Heart left ventricle (tissue), 16 donors: ENCODE data around the gene MID1IP1. TPM values are rescaled to one million over a fixed set of nuclear protein-coding genes. Genes with fewer than 3 reads are reported as not detected.

Experiments used
- ATAC-seq, 4 donors: fragments of 200-7000 bp; cut with Tn5 transposase; one replicate each; pipeline ENCODE4 v1.9.1; 2020 to 2022; ENCODE audit warnings: moderate library complexity in 4 of 4, mild to moderate bottlenecking in 3 of 4, moderate number of reproducible peaks in 1 of 4
- DNase-seq, 5 donors: peaks; one replicate each; pipeline ENCODE4 v3.0.0-alpha.2; 2020
- H3K27ac ChIP-seq, 12 donors: fragments of 200-600 bp; sonication (generic) in 4 of 12; one replicate each; pipeline versions ENCODE4 v1.5.0 to v1.8.0; 2016 to 2022; ENCODE audit warnings: mild to moderate bottlenecking in 2 of 12
- H3K27me3 ChIP-seq, 9 donors: fragments of 200-600 bp; sonication (generic) in 2 of 9; one replicate each; pipeline versions ENCODE4 v1.5.1 to v1.8.0; 2016 to 2022; ENCODE audit warnings: mild to moderate bottlenecking in 3 of 9
- H3K36me3 ChIP-seq, 9 donors: fragments of 200-600 bp; sonication (generic) in 2 of 9; one replicate each; pipeline versions ENCODE4 v1.5.0 to v1.8.0; 2018 to 2022; ENCODE audit warnings: mild to moderate bottlenecking in 2 of 9
- H3K4me1 ChIP-seq, 12 donors: fragments of 200-600 bp; sonication (generic) in 4 of 12; one replicate each; pipeline versions ENCODE4 v1.5.0 to v1.8.0; 2016 to 2022; ENCODE audit warnings: mild to moderate bottlenecking in 3 of 12
- H3K4me3 ChIP-seq, 12 donors: fragments of 200-600 bp; sonication (generic) in 4 of 12; one replicate each; pipeline versions ENCODE4 v1.5.0 to v1.8.0; 2017 to 2022; ENCODE audit warnings: mild to moderate bottlenecking in 9 of 12, moderate library complexity in 4 of 12
- H3K9me3 ChIP-seq, 12 donors: fragments of 200-600 bp; sonication (generic) in 4 of 12; one replicate each; pipeline versions ENCODE4 v1.5.0 to v1.8.0; 2016 to 2022; ENCODE audit warnings: mild to moderate bottlenecking in 1 of 12
- POLR2A ChIP-seq, 2 donors: fragments of 450-650 bp; IDR thresholded peaks; one replicate each; pipeline ENCODE4 v1.6.1; 2017; ENCODE audit warnings: antibody characterized with exemption in 2 of 2, mild to moderate bottlenecking in 2 of 2, moderate library complexity in 2 of 2
- WGBS, 4 donors: extraction: QIAGEN DNeasy Blood & Tissue Kit in 2 of 4; methylation state at CpG; one replicate each; pipeline versions ENCODE4 v1.1.5 to v1.1.7; 2013 to 2018; 5-methylcytosine and 5-hydroxymethylcytosine counted together
- intact Hi-C, 10 donors: fragments of 100-400 bp; cut with DNase I; formaldehyde crosslinking; loops; one replicate each; pipeline versions ENCODE4 v1.11.1 to v1.14.2; 2022
- polyA plus RNA-seq, 2 donors: library from polyadenylated mRNA; stranded (reverse); fragments of 200-250 nt; gene quantifications; one replicate each; pipeline ENCODE4 v1.2.3, GENCODE V29; 2013
- total RNA-seq, 9 donors: library from RNA; depleted of rRNA in 2 of 9; stranded (reverse); fragments of >200 nt in 2 of 9; fragmentation: NEBNext Ultra II Directional in 3 of 9; extraction: Animal tissue kit (Norgen Biotek cat#: 25700) in 3 of 9; gene quantifications; one replicate each; pipeline versions ENCODE4 v1.1.0 to v1.2.4, GENCODE V29; 2016 to 2023
- TF ChIP-seq, protein P1 (sequence below), 12 donors: fragments of 200-600 bp; sonication (generic) in 4 of 12; IDR thresholded peaks; one replicate each; pipeline versions ENCODE4 v1.5.0 to v1.8.0; 2018 to 2022; ENCODE audit warnings: antibody characterized with exemption in 12 of 12, mild to moderate bottlenecking in 5 of 12
- donor health status: ischemic (EF 13 %, LVEDD 7.1; RV severe dilation, severe dysfunction).
- donor health status: healthy with polysubstance abuse.
- donor health status: DM: no; HTN: yes; CAD: no.
- donor health status: DM: no; HTN: no; CAD: no.
- donor health status: ischemic (EF 25% LVEDD 6.9; RV normal size, moderate dysfunction).
- donor health status: ischemic (EF 25% LVEDD 5.7; RV mildly dilated, moderate dysfunction).
- donor health status: healthy.
- donor health status: DM: yes; HTN: yes; CAD: no.
- donor health status: ischemic (EF 35%, LVEDD 5.7; RV mildly dilated, moderate dysfunction).
- donor health status: nonischemic (EF 11% LVEDD 7.7; RV severe dilation, severe dysfunction).
- donor health status: DM: yes; HTN: yes; CAD: no.
- donor health status: PGD.
- donor health status: ischemic (EF 29% LVEDD 5.4; RV normal size, mild dysfunction).
- donor health status: nonischemic (EF 23%, LVEDD 6.1; RV moderate dilation, normal function).

MID1IP1 gene
- total and polyA plus RNA-seq, 11 donors, result 19.2 to 146 (median 34.5) TPM

DNA sequence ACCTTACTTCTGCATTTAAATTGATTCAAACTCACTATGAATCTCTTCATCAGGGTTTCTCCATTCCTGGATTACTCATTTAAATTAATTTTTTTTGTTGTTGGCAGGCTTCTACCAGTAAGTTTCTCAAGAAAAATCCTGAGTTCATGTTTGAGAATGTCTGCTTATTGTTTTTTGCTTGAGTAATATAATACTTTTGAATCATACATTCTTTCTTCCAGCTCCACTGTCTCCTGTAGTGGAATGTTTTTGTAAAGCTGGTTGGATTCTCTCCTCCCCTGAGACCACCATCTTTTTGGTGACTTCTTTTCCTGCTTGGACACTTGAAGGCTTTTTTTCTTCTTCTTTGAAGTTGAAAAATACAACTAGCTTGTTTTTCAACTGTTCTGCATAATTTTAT is 4.3 kb upstream of the MID1IP1 start:
- ATAC-seq (no peak), DNase-seq (no peak)
- Histone ChIP-seq H3K4me1 (peaks cover 0 to 8% (median 0%) of the 10 kb centered on the region in 12 donors), H3K36me3 (no peaks in the 10 kb centered on the region), H3K27me3 (no peaks in the 10 kb centered on the region), H3K4me3 (no peak overlapping the region), H3K27ac (no peak overlapping the region), H3K9me3 (no peaks in the 10 kb centered on the region)
- TF ChIP-seq, protein P1, sequence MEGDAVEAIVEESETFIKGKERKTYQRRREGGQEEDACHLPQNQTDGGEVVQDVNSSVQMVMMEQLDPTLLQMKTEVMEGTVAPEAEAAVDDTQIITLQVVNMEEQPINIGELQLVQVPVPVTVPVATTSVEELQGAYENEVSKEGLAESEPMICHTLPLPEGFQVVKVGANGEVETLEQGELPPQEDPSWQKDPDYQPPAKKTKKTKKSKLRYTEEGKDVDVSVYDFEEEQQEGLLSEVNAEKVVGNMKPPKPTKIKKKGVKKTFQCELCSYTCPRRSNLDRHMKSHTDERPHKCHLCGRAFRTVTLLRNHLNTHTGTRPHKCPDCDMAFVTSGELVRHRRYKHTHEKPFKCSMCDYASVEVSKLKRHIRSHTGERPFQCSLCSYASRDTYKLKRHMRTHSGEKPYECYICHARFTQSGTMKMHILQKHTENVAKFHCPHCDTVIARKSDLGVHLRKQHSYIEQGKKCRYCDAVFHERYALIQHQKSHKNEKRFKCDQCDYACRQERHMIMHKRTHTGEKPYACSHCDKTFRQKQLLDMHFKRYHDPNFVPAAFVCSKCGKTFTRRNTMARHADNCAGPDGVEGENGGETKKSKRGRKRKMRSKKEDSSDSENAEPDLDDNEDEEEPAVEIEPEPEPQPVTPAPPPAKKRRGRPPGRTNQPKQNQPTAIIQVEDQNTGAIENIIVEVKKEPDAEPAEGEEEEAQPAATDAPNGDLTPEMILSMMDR (IDR thresholded peaks at IDR 0.05), result no peak
- no peak for TF ChIP-seq POLR2A (IDR thresholded peaks at IDR 0.05)
- intact Hi-C loops, result loop anchor here in 2 of 10 donors (10.0 kb wide), 2 partner anchors 188 to 358 kb away; no protein-coding TSS in a partner anchor

DNA sequence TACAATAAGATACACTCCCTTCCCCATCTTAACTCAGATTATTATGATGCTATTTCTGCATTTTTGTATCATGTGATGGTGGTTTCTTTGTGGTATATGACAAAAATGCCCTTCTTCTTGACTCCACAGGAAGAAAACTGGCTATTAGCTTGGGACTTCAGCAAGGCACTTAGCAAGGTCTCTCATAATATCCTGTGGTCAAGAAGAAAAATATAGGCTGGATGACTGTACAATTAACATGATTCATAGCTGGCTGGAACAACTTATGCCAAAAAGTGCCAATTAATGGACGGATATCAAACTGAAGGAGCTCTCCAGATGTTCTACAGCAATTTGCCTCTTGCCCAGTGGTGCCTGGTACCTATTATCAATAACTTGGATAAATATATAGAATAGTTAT is 2.3 kb upstream of the MID1IP1 start:
- no peak overlapping the region for H3K4me3 ChIP-seq
- peaks cover 0 to 22% (median 4%) of the 10 kb centered on the region in 12 donors for H3K4me1 ChIP-seq
- H3K27ac ChIP-seq, result no peak overlapping the region
- no peak for TF ChIP-seq POLR2A (IDR thresholded peaks at IDR 0.05)
- TF ChIP-seq, protein P1 (IDR thresholded peaks at IDR 0.05), result no peak
- H3K36me3 ChIP-seq, result no peaks in the 10 kb centered on the region
- ATAC-seq (no peak), DNase-seq (no peak)
- WGBS, 4 donors, result 61 to 98% (median 75%) methylated on average over 1 of the region's 1 CpG
- intact Hi-C loops, result loop anchor here in 2 of 10 donors (10.0 kb wide), 2 partner anchors 186 to 356 kb away; no protein-coding TSS in a partner anchor
- no peaks in the 10 kb centered on the region for H3K9me3 ChIP-seq
- no peaks in the 10 kb centered on the region for H3K27me3 ChIP-seq

DNA sequence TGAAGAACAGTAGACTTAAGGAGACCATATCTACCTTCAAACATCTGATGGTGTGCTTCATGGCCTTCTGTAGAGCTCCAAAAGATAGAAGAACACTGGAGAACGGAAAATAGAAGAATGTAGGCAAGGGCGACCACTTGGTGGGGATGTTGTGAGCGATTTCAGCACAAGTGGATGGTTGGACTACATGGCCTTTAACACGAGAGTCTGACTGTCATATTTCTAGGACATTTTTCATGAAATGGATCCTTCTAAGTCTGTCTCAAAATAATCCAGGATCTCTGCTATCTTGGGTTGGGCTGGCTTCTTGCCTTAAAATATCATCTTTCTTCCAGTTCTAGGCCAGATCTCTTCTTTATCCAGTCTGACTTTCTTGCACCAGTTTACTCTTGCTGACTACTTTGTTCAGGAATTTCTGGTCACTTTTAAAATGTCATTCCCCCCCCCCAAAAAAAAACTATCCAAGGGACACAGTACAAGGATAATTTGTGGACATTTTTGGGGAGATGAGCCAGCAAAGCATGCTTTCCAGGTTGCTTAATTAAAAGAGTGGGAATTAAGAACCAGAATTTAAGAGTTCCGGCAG is 1.2 kb upstream of the MID1IP1 start:
- intact Hi-C loops, result loop anchor here (5.0 to 10.0 kb wide), 8 partner anchors 62 to 1307 kb away; no protein-coding TSS in a partner anchor
- no peaks in the 10 kb centered on the region for H3K36me3 ChIP-seq
- TF ChIP-seq, protein P1 (IDR thresholded peaks at IDR 0.05), result peak in 9 of 12 donors; percentile 14 to 41 (median 26)
- TF ChIP-seq POLR2A (IDR thresholded peaks at IDR 0.05), result no peak
- no peak overlapping the region for H3K4me3 ChIP-seq
- peak in 1 of 5 donors; percentile 24 for DNase-seq
- H3K9me3 ChIP-seq, result no peaks in the 10 kb centered on the region
- H3K27me3 ChIP-seq, result no peaks in the 10 kb centered on the region
- peak overlapping the region in 1 of 12 donors; percentile 23 for H3K27ac ChIP-seq
- ATAC-seq, result no peak
- H3K4me1 ChIP-seq, result peaks cover 0 to 22% (median 4%) of the 10 kb centered on the region in 12 donors
- 57 to 68% (median 60%) methylated on average over 5 of the region's 5 CpGs for WGBS, 4 donors

DNA sequence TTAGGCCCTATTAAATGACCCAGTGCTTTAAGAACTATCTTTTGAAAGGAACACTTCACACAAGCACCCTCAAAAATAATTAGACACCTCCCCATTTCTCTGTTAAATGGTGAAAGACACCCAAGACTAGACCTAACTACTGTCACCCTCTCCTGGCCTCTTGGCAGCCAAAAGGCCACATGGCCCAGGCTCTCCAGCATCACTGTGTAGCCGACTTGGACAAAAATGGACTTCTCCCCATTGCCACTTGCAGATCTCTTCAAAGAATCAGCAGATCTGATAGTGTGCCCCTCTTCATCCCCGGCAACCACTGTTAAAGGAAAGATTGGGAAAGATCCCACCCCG is 2.0 kb downstream of the MID1IP1 start:
- H3K36me3 ChIP-seq, result no peaks in the 10 kb centered on the region
- ATAC-seq, result no peak
- no peaks in the 10 kb centered on the region for H3K27me3 ChIP-seq
- DNase-seq, result no peak
- intact Hi-C loops, result loop anchor here in 8 of 10 donors (5.0 to 10.0 kb wide), 7 partner anchors 59 to 1304 kb away; no protein-coding TSS in a partner anchor
- TF ChIP-seq, protein P1 (IDR thresholded peaks at IDR 0.05), result no peak
- no peak for TF ChIP-seq POLR2A (IDR thresholded peaks at IDR 0.05)
- peak overlapping the region in 11 of 12 donors; percentile 56 to 90 (median 71) for H3K4me3 ChIP-seq
- WGBS, 4 donors, result 17 to 42% (median 26%) methylated on average over 2 to 3 of the region's 3 CpGs
- peaks cover 0 to 37% (median 12%) of the 10 kb centered on the region in 12 donors for H3K4me1 ChIP-seq
- no peaks in the 10 kb centered on the region for H3K9me3 ChIP-seq
- peak overlapping the region; percentile 86 to 98 (median 93) for H3K27ac ChIP-seq
